Omental fat pad (tissue), 4 donors: Measurements from ENCODE around the gene KRTAP5-11. TPM values are rescaled to one million over a fixed set of nuclear protein-coding genes. Genes with fewer than 3 reads are reported as not detected.
"Not testable (repeated sequence)": the region's sequence is repeated elsewhere in the genome, so short reads cannot be mapped to it uniquely, and the experiment has no call there.

Experiments used
- ATAC-seq: fragments of 150-250 bp; one replicate; pipeline ENCODE4 v1.9.1; 2016; ENCODE audit warnings: mild to moderate bottlenecking, moderate library complexity; ENCODE audit not compliant: low FRiP score
- DNase-seq: peaks from one replicate; pipeline ENCODE4 v3.0.0-alpha.2; 2019; ENCODE audit warnings: low spot score
- total RNA-seq, 4 donors: library from RNA; depleted of rRNA; stranded (reverse); fragments of >200 nt; gene quantifications; one replicate each; pipeline ENCODE4 v1.1.0, GENCODE V29; 2016
- TF ChIP-seq, protein P1 (sequence below), 3 donors: fragments of 450-650 bp; IDR thresholded peaks; one replicate each; pipeline ENCODE4 v1.5.1; 2016 to 2017; ENCODE audit warnings: antibody characterized with exemption in 3 of 3, mild to moderate bottlenecking in 3 of 3, moderate library complexity in 2 of 3

KRTAP5-11 gene, protein sequence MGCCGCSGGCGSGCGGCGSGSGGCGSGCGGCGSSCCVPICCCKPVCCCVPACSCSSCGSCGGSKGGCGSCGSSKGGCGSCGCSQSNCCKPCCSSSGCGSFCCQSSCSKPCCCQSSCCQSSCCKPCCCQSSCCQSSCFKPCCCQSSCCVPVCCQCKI
- total RNA-seq: not detected

DNA sequence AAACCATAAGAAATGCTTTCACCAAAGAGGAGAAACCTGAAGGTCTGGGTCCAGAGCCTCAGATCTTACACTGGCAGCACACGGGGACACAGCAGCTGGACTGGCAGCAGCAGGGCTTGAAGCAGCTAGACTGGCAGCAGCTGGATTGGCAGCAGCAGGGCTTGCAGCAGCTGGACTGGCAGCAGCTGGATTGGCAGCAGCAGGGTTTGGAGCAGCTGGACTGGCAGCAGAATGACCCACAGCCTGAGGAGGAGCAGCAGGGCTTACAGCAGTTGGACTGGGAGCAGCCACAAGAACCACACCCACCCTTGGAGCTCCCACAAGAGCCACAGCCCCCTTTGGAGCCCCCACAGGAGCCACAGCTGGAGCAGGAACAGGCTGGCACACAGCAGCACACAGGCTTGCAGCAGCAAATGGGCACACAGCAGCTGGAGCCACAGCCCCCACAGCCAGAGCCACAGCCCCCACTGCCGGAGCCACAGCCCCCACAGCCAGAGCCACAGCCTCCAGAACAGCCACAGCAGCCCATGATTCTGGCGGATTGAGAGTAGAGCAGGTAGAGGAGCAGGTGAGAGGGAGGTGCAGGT, at the start of gene KRTAP5-11:
Gene KRTAP5-11 (minus strand): TSS at position 567 of the 587 bp plus-strand sequence. CDS start 38 bp downstream, at position 529.
- DNase-seq (no peak), ATAC-seq (no peak)
- TF ChIP-seq, protein P1, sequence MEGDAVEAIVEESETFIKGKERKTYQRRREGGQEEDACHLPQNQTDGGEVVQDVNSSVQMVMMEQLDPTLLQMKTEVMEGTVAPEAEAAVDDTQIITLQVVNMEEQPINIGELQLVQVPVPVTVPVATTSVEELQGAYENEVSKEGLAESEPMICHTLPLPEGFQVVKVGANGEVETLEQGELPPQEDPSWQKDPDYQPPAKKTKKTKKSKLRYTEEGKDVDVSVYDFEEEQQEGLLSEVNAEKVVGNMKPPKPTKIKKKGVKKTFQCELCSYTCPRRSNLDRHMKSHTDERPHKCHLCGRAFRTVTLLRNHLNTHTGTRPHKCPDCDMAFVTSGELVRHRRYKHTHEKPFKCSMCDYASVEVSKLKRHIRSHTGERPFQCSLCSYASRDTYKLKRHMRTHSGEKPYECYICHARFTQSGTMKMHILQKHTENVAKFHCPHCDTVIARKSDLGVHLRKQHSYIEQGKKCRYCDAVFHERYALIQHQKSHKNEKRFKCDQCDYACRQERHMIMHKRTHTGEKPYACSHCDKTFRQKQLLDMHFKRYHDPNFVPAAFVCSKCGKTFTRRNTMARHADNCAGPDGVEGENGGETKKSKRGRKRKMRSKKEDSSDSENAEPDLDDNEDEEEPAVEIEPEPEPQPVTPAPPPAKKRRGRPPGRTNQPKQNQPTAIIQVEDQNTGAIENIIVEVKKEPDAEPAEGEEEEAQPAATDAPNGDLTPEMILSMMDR (IDR thresholded peaks at IDR 0.05): no peak

DNA sequence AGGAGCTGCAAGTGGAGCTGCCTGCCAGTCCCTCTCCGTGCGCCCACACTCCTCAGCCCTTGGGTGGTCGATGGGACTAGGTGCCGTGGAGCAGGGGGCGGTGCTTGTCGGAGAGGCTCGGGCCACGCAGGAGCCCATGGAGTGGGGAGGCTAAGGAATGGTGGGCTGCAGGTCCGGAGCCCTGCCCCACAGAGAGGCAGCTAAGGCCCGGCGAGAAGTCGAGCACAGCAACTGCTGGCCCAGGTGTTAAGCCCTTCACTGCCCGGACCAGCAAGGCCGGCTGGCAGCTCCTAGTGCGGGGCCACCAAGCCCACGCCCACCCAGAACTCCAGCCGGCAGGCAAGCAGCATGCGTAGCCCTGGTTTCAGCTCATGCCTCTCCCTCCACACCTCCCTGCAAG, 48.9 kb upstream of the KRTAP5-11 start:
- not testable (repeated sequence) for DNase-seq, ATAC-seq

DNA sequence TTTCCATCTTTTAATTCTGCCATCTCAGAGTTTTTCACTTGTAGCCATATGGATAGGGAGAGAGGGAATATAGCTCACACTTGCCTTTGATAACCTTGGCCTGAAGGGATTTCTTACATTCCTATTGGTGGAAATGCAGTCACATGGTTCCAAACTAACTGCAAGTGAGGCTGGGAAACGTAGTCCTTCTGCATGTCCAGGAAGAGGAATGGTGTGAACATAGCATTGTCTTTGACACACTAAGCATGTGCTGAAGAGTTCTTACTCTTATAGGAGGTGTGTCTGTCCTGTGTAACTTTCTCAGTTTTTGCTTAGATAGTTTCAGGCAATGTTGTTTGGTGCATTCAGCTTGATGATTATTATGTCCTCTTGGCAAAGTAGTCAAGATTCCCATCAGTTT, 47.4 kb upstream of the KRTAP5-11 start:
- DNase-seq, ATAC-seq: not testable (repeated sequence)

DNA sequence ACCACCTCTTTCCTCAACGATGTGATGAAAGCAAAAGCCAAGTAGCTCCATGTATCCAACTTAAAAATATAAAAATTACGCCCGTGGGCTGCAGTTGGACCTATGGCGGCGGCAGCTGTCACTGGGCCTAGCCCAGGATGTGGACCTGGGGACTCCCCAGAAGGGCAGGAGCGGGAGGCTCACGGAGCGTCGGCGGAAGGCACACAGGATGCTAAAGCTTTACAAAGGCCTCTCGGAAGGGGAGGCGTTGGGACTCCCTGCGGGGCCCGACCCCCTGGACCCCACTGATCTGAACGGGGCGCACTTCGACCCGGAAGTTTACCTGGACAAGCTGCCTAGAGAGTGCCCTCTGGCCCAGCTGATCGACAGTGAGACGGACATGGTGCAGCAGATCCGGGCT, 46.3 kb upstream of the KRTAP5-11 start:
- not testable (repeated sequence) for DNase-seq, ATAC-seq

DNA sequence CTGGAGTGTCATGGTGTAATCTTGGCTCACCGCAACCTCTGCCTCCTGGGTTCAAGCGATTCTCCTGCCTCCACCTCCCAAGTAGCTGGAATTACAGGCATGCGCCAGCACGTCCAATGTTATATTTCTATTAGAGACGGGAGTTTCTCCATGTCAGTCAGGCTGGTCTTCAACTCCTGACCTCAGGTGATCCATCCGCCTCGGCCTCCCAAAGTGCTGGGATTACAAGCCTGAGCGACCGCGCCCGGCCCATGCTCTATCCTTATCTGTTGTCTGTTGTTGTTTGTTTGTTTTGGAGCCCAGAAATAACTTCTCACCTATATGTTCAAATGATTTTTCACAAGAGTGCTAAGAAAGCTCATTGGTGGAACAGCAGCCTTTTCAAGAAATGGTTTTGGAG, 40.6 kb upstream of the KRTAP5-11 start:
- DNase-seq, ATAC-seq: not testable (repeated sequence)

DNA sequence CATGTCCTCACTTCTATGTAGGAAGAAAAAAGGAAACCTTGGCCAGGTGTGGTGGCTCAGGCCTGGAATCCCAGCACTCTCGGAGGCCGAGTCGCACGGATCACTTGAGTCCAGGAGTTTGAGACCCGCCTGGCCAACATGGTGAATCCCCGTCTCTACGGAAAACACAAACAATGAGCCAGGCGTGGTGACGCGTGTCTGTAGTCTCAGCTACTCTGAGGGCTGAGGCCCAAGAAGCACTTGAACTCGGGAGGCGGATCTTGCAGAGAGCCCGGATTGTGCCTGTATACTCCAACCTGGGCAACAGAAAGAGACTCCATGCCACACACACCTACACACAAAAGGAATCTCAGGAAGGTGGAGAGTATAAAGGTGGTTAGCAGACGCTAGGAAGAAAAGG, 39.9 kb upstream of the KRTAP5-11 start:
- DNase-seq, ATAC-seq: not testable (repeated sequence)

DNA sequence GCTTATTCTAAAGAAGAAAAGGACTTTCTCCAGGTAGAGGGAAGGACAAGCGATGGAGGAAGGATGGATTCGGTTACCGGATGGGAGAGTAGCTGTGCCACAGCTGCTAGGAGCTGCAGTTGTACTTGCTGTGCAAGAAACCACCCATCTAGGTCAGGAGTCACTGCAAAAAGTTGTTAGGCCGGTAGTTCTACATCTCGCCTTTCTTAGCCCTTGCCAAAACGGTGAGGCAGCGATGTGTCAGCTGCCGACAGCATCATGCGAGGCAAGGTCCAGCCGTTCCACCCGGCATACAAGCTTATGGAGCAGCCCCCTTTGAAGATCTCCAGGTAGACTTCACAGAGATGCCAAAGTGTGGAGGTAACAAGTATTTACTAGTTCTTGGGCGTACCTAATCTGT, 32.3 kb upstream of the KRTAP5-11 start:
- not testable (repeated sequence) for ATAC-seq, DNase-seq

DNA sequence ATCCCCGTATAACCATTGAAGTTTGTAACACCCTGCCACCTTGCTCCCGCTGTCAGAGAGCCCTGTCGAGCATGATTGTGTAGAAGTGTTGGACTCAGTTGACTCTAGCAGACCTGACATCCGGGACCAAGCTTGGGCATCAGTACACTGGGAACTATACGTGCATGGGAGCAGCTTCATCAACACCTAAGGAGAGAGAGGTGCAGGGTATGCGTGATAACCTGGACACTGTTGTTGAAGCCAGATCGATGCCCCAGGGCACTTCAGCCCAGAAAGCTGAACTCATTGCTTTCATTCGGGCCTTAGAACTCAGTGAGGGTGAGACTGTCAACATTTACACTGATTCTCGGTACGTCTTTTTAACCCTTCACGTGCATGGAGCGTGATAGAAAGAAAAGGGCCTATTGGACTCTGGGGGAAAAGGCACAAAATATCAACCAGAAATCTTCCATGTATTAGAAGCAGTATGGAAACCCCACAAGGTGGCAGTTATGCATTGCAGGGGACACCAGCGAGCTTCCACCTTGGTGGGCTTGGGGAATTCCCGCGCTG, 31.8 kb upstream of the KRTAP5-11 start:
- not testable (repeated sequence) for DNase-seq

DNA sequence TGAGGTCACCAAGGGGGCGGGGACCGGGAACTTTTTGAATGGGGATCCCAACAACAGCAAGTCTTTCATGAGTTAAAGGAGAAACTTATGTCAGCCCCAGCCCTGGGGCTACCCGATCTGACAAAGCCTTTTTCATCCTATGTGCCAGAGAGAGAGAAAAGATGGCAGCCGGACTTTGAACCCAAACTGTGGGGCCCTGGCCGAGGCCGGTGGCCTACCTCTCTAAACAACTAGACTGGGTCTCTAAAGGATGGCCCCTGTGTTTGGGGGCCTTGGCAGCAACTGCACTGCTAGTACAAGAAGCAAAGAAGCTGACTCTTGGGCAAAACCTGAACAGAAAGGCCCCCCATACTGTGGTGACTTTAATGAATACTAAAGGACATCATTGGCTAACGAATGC, 31.3 kb upstream of the KRTAP5-11 start:
- not testable (repeated sequence) for DNase-seq, ATAC-seq

More for the DNA sequence above, 31.8 kb upstream of the KRTAP5-11 start:
- ATAC-seq: not testable (repeated sequence)

DNA sequence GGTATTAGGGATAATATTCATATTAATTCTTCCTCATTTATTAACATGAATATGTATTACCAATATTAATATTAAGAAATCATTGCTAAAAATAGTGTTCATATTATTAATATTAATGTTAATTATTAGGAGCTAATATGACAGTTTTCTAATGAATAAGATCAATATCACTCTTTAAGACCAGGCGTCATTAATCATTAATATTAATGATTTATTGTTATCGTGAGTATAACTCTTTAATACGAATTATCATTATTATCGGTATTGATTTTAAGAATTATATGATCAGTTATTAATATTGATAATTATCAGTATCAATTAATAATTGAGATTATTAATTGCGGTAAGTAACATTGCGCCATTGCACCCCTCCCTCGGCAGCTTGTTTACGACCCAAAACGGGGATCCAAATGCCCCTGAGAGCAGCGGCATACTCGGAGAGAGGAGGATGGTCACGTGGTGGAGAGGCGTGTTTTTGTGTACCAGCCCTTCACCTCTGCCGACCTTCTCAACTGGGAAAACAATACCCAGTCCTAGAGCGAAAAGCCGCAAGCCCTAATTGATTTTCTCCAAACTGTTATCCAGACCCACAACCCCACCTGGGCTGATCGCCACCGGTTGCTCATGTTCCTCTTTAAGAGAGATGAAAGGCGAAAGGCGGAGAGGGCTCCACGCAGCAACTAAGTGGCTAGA, 28.7 kb upstream of the KRTAP5-11 start:
- not testable (repeated sequence) for ATAC-seq

DNA sequence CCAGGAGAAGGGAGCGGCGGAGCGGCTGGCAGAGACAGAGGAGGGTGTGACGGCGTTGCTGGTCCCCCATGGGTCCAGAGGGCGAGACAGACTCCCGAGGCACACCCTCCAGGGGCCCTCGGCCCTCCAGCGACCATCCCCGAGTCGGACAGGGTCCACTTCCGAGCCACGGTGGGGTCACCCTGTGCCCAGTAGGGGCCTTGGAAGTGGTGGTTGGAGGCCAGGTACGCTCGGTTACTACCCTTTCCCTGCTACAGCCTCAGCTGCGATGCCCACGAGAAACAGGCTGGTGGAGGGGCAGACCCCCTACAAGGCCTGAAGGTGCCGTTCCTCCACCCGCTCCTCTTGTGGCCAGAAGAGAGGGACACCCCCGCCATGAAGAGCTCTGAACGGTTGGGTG, 25.6 kb upstream of the KRTAP5-11 start:
- not testable (repeated sequence) for ATAC-seq

More for the DNA sequence above, 28.7 kb upstream of the KRTAP5-11 start:
- not testable (repeated sequence) for DNase-seq

DNA sequence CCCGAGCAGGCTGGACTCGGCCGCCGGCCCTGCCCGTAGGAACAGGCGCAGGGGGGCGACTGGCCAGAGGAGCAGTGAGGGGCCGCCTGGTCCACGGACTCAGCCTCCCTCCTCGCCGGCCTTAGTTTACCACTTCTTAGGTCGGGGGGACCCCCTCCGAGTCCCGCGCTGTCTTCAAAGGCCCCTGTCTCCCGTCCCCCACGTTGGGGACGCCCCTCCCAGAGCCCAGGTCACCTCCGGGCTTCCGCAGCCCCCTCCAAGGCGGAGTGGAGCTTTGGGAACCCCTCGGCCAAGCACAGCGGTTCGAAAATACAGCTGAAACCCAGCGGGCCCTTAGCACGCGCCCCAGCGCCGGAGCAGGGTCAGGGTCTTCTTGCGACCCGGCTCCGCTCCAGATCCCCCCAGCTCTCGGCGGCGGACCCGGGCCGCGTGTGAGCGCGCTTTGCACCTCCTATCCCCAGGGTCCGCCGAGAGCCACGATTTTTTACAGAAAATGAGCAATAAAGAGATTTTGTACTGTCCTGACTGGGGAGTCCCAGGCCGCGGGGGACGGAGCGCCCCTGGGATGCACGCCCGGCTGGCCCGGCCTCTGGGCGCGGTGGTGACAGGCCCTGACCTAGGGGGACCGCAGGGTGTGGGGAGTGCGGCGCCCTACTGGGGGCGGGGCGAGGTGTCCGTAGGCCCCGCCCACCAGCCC, 25.0 kb upstream of the KRTAP5-11 start:
- not testable (repeated sequence) for ATAC-seq, DNase-seq

More for the DNA sequence above, 25.6 kb upstream of the KRTAP5-11 start:
- DNase-seq: not testable (repeated sequence)

DNA sequence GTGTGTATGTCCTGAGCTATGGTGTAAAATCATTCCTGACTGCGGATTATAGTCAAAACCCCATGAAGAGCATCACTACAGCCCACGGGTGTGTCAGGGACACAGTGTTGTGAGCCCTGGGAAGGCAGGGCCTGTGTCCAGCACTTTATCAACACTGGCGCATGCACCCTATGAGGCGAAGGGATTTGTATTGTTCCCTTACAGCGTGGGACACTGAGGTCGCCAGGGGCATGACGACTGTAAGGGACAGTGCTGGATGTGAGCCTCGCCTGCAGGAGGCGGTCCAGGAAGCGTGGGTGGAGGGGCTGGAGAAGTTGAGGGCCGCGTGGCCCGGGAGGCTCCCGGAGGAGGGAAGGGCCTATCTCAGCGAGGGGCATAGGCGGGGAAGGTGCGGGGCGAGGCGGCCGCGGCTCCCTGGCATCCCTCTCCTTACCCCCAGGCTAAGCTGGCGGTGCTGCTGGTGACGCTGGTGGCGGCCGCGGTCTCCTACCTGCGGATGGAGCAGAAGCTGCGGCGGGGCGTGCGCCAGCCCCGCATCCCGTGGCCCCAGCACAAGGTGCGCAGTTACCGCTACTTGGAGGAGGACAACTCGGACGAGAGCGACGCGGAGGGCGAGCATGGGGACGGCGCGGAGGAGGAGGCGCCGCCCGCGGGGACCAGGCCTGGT, 24.3 kb upstream of the KRTAP5-11 start:
- ATAC-seq, DNase-seq: not testable (repeated sequence)

DNA sequence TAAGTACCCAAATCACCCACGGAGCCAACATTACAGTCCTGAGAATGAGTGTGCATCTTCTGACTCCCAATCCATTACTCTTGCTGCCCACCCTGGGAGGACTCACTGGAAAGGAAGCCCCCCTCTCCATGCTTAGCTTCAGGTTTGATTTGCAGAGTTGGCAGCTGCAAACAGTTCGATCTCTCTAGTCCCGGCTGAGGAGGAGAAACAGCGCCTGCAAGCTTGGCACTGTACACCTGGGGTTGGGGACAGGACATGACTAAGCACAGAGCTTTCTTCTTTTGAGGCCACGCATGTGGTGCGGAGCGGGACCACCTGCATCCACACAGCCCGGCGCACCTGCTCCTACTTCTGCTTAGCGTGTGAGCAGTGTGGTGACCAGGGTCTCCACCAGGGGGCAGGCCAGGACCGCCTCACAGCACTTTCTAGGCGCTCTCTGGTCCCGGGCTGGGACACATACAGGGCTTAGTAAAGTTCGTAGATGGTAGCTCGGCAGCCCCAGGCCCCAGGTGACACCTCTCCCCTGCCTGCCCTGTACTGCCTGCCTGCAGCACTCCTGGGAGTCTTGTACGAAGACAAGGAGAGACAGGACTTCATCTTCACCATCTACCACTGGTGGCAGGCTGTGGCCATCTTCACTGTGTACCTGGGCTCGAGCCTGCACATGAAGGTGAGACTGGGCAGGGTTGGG, 22.3 kb upstream of the KRTAP5-11 start:
- not testable (repeated sequence) for ATAC-seq, DNase-seq

DNA sequence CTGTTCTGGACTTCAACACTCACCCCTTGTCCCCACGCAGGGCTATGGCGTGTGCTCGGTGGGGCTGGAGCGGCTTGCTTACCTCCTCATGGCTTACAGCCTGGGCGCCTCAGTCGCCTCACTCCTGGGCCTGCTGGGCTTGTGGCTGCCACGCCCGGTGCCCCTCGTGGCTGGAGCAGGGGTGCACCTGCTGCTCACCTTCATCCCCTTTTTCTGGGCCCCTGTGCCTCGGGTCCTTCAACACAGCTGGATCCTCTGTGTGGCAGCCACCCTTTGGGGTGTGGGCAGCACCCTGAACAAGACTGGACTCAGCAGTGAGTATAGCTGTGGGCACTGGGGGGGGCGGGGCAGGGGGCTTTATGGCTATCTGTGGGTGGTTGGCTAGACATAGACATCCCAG, 20.5 kb upstream of the KRTAP5-11 start:
- not testable (repeated sequence) for ATAC-seq, DNase-seq

DNA sequence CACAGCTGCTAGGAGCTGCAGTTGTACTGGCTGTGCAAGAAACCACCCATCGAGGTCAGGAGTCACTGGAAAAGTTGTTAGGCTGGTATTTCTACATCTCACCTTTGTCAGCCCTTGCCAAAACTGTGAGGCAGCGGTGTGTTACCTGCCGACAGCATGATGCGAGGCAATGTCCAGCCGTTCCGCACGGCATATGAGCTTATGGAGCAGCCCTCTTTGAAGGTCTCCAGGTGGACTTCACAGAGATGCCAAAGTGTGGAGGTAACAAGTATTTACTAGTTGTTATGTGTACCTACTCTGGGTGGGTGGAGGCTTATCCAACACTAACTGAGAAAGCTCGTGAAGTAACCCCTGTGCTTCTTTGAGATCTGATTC, 6.9 kb upstream of the KRTAP5-11 start:
- DNase-seq, ATAC-seq: not testable (repeated sequence)
